Mesodermal cell (in vitro differentiated cells): ENCODE measurements around the gene ST3GAL6.

ENCODE experiments used
- H3K27ac ChIP-seq: 2 replicates; pipeline ENCODE4 v1.7.0; 2013; ENCODE audit warnings: mild to moderate bottlenecking, low read depth, low read length, moderate library complexity; ENCODE audit not compliant: severe bottlenecking
- H3K36me3 ChIP-seq: 2 replicates; pipeline ENCODE4 v1.7.1; 2013; ENCODE audit warnings: mild to moderate bottlenecking, low read length, moderate library complexity; ENCODE audit not compliant: control insufficient read depth, insufficient read depth
- H3K4me1 ChIP-seq: one replicate; pipeline ENCODE4 v1.7.1; 2013; ENCODE audit warnings: mild to moderate bottlenecking, low read length; ENCODE audit not compliant: insufficient read depth, control insufficient read depth, poor library complexity, severe bottlenecking
- H3K4me3 ChIP-seq: 2 replicates; pipeline ENCODE4 v1.7.0; 2013; ENCODE audit warnings: low read length, control low read depth, mild to moderate bottlenecking; ENCODE audit not compliant: insufficient read depth, poor library complexity, severe bottlenecking; ENCODE audit errors: extremely low read depth
- H3K9me3 ChIP-seq: 2 replicates; pipeline ENCODE4 v1.7.1; 2013; ENCODE audit warnings: mild to moderate bottlenecking, low read length, moderate library complexity; ENCODE audit not compliant: control insufficient read depth
- WGBS, 2 experiments: methylation state at CpG; one replicate each; pipeline ENCODE4 v1.1.5; 2013; ENCODE audit warnings: missing lambda C conversion rate in 2 of 2; ENCODE audit not compliant: insufficient coverage in 2 of 2; 5-methylcytosine and 5-hydroxymethylcytosine counted together

The ST3GAL6 gene

GRCh38 chr3:98775459-98776139 is 12.5 kb downstream of the ST3GAL6 start:
- Histone ChIP-seq H3K36me3 (peaks cover 82% of the 10 kb centered on the region), H3K27ac (no peak overlapping the region), H3K9me3 (no peaks in the 10 kb centered on the region), H3K4me3 (no peak overlapping the region), H3K4me1 (peaks cover 25% of the 10 kb centered on the region)
- WGBS, 2 experiments, result no CpG with 5 or more reads among the region's 3 CpGs

GRCh38 chr3:98776140-98776493 is 13.0 kb downstream of the ST3GAL6 start:
- H3K4me1 ChIP-seq, result peaks cover 26% of the 10 kb centered on the region
- peaks cover 83% of the 10 kb centered on the region for H3K36me3 ChIP-seq
- no peak overlapping the region for H3K4me3 ChIP-seq
- no peaks in the 10 kb centered on the region for H3K9me3 ChIP-seq
- no peak overlapping the region for H3K27ac ChIP-seq

DNA sequence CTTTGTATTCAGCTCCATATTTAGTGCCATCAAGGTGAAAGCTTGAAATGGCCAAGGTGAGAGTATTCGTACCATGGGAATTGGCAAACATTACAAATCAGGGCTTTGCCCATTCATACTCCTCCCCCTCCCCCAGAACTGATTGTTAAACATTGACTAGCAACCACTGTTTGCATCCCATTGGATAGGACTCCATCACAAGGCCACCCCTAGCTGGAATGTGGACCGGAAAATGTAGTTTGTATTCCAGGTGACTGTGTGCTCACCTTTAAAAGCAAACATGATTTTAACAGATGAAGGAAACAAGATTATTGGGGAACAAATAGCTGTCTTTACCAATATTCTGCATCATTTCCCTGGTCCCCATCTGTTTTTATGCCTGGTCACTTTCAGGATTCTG is 14.1 kb downstream of the ST3GAL6 start:
- H3K4me1 ChIP-seq, result peaks cover 32% of the 10 kb centered on the region
- 100% methylated on average over 1 of the region's 2 CpGs; no CpG with 5 or more reads in 1 of the 2 experiments for WGBS, 2 experiments
- no peak overlapping the region for H3K4me3 ChIP-seq
- H3K27ac ChIP-seq, result no peak overlapping the region
- H3K9me3 ChIP-seq, result no peaks in the 10 kb centered on the region
- peaks cover 85% of the 10 kb centered on the region for H3K36me3 ChIP-seq

GRCh38 chr3:98777801-98778220 is 14.7 kb downstream of the ST3GAL6 start:
- Histone ChIP-seq H3K9me3 (no peaks in the 10 kb centered on the region), H3K4me3 (no peak overlapping the region), H3K4me1 (peaks cover 35% of the 10 kb centered on the region), H3K27ac (no peak overlapping the region), H3K36me3 (peaks cover 88% of the 10 kb centered on the region)

DNA sequence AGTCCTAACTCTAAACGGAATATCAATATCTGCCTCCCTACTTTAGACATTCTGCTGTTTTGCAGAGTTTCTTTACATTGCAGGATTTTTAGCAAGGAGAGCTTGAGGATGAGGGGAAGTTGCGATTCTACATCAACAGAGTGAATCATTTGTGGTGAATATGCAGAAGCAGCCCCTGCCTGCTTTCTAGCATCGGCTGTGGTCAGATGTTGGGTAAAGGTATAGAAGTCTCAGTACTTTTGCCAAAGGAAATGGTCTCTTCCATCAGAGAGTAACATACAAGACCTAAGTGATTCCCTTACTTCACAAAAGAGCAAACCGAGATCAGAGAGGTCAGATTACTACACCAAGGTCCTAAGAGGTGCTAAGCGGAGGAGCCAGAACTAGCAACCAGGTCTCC is 15.2 kb downstream of the ST3GAL6 start:
- no peaks in the 10 kb centered on the region for H3K9me3 ChIP-seq
- H3K4me3 ChIP-seq, result no peak overlapping the region
- WGBS, 2 experiments, result 83 to 100% methylated on average over 2 to 3 of the region's 5 CpGs
- peaks cover 88% of the 10 kb centered on the region for H3K36me3 ChIP-seq
- H3K4me1 ChIP-seq, result peaks cover 39% of the 10 kb centered on the region
- H3K27ac ChIP-seq, result no peak overlapping the region

DNA sequence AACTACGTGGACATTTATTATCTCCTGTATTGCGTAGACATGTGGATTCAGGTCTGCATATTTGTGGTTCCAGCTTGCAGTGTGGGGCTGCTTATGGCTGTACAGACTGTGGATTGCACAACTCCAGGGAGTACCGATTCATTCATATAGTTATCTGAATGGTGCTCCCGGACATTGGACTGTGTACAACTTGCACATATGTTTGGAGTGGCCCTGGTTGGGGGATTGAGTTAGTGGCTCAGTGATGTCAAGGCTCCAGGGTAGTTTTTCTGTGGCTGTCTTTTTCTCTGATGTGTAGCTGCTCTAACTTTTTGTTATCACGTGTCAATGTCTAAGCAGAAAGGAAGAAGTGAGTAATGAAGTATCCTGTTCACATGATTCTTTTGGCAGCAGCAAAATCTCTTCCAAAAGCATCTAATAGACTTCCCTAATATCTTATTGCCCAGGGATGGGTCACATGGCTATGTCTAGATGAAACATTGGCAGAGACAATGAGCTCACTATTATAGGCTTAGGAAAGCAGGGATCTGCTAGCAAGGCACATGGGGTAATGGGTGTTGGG is 15.8 kb downstream of the ST3GAL6 start:
- H3K4me1 ChIP-seq, result peaks cover 40% of the 10 kb centered on the region
- H3K36me3 ChIP-seq, result peaks cover 88% of the 10 kb centered on the region
- H3K9me3 ChIP-seq, result no peaks in the 10 kb centered on the region
- no peak overlapping the region for H3K4me3 ChIP-seq
- peak overlapping the region; percentile 95 for H3K27ac ChIP-seq
- 93 to 94% methylated on average over 2 to 4 of the region's 5 CpGs for WGBS, 2 experiments

DNA sequence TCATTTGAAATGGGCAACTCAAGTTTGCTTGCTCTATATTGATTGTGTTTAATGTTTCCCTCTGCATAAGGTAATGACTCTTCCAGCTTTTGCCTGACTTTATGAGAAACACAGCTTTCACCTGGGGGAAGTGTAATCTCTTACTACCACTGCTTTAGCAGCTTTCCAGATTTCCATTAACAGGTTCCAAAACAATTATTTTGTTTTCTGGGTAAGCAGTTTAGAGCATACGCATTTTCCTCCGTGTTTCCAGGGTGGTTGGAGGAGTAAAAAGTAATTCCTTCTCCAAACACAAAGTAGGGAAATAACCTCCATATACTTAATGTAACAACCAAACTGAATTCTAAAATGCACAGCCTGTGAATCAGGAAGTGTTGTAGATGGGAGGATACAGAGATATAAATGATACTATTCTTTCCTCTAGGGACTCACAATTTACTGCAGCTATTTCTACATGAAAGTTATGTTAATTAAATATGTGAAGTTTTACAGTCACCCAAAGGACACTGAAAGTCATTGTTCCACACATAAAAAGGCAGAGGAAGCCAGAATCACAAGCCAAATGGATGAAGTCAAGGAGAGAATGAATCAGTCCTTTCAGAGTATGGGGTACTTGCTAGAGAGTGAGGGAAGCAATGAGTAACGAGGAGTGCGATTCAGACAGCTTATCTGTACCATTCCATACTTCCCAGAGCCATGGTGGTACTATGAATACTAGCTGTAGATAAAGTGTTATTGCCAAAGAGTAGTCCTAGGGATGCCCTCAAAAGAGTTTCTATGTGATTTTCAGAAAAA is 16.6 kb downstream of the ST3GAL6 start:
- Histone ChIP-seq H3K4me3 (no peak overlapping the region), H3K27ac (peak overlapping the region; percentile 95), H3K4me1 (peaks cover 44% of the 10 kb centered on the region), H3K36me3 (peaks cover 88% of the 10 kb centered on the region), H3K9me3 (no peaks in the 10 kb centered on the region)
- no CpG with 5 or more reads among the region's 4 CpGs for WGBS, 2 experiments

GRCh38 chr3:98780343-98780742 is 17.2 kb downstream of the ST3GAL6 start:
- Histone ChIP-seq H3K36me3 (peaks cover 85% of the 10 kb centered on the region), H3K9me3 (no peaks in the 10 kb centered on the region), H3K27ac (peak overlapping the region; percentile 95), H3K4me3 (no peak overlapping the region), H3K4me1 (peaks cover 44% of the 10 kb centered on the region)
- WGBS, 2 experiments, result 96 to 100% methylated on average over 2 of the region's 2 CpGs

GRCh38 chr3:98782824-98783500 is 19.8 kb downstream of the ST3GAL6 start:
- Histone ChIP-seq H3K4me3 (no peak overlapping the region), H3K36me3 (peaks cover 84% of the 10 kb centered on the region), H3K4me1 (peaks cover 52% of the 10 kb centered on the region), H3K9me3 (no peaks in the 10 kb centered on the region), H3K27ac (no peak overlapping the region)
- WGBS, 2 experiments, result 96 to 99% methylated on average over 8 of the region's 8 CpGs

GRCh38 chr3:98784042-98784441 is 20.9 kb downstream of the ST3GAL6 start:
- H3K4me3 ChIP-seq, result no peak overlapping the region
- H3K9me3 ChIP-seq, result no peaks in the 10 kb centered on the region
- WGBS, 2 experiments, result 92 to 97% methylated on average over 2 to 5 of the region's 5 CpGs
- peaks cover 85% of the 10 kb centered on the region for H3K36me3 ChIP-seq
- H3K27ac ChIP-seq, result no peak overlapping the region
- H3K4me1 ChIP-seq, result peaks cover 41% of the 10 kb centered on the region
